ENCODE measurements around the gene SFTPA2.
"Not testable (repeated sequence)": the region's sequence is repeated elsewhere in the genome, so short reads cannot be mapped to it uniquely, and the experiment has no call there.

Gene SFTPA2

GRCh38 chr10:79560160-79560709 is at the start of gene SFTPA2:
TSS of gene SFTPA2 (minus strand) at chr10:79560407. CDS start at chr10:79559483, 924 bp downstream.
- FAIRE-seq (no peak), DNase-seq (ENCODE audit: insufficient read length, low spot score) (no peak)

- DNase-seq (ENCODE audit: insufficient read length, low spot score) (peak; percentile 56), FAIRE-seq (peak; percentile 63)
These were observed 48.5 kb upstream of the SFTPA2 start for GRCh38 chr10:79608505-79609375.

GRCh38 chr10:79605308-79605707 is 45.1 kb upstream of the SFTPA2 start:
- no peak for FAIRE-seq

GRCh38 chr10:79604294-79604693 is 44.1 kb upstream of the SFTPA2 start:
- no peak for FAIRE-seq
- DNase-seq (ENCODE audit: insufficient read length, low spot score), result no peak

More at GRCh38 chr10:79605308-79605707, 45.1 kb upstream of the SFTPA2 start:
- DNase-seq (ENCODE audit: insufficient read length, low spot score), result no peak

GRCh38 chr10:79602953-79603352 is 42.7 kb upstream of the SFTPA2 start:
- DNase-seq (ENCODE audit: insufficient read length, low spot score) (no peak), FAIRE-seq (no peak)

- DNase-seq (ENCODE audit: insufficient read length, low spot score) (no peak), FAIRE-seq (no peak)
These were observed 41.7 kb upstream of the SFTPA2 start for GRCh38 chr10:79601939-79602338.

- not testable (repeated sequence) for FAIRE-seq; DNase-seq (ENCODE audit: insufficient read length, low spot score)
These were observed 39.4 kb upstream of the SFTPA2 start for GRCh38 chr10:79599644-79600043.

- DNase-seq (ENCODE audit: insufficient read length, low spot score) (no peak), FAIRE-seq (no peak)
These were observed 35.3 kb upstream of the SFTPA2 start for GRCh38 chr10:79595510-79595909.

- DNase-seq (ENCODE audit: insufficient read length, low spot score), result not testable (repeated sequence)
These were observed 34.4 kb upstream of the SFTPA2 start for GRCh38 chr10:79594565-79594964.

GRCh38 chr10:79593377-79593776 is 33.2 kb upstream of the SFTPA2 start:
- peak; percentile 40 for FAIRE-seq
- no peak for DNase-seq (ENCODE audit: insufficient read length, low spot score)

More at GRCh38 chr10:79594565-79594964, 34.4 kb upstream of the SFTPA2 start:
- FAIRE-seq, result not testable (repeated sequence)

- no peak for DNase-seq (ENCODE audit: insufficient read length, low spot score)
- no peak for FAIRE-seq
These were observed 28.6 kb upstream of the SFTPA2 start for GRCh38 chr10:79588800-79589199.

GRCh38 chr10:79586933-79587332 is 26.7 kb upstream of the SFTPA2 start:
- DNase-seq (ENCODE audit: insufficient read length, low spot score) (no peak), FAIRE-seq (no peak)

- no peak for DNase-seq (ENCODE audit: insufficient read length, low spot score)
- FAIRE-seq, result no peak
These were observed 25.8 kb upstream of the SFTPA2 start for GRCh38 chr10:79585870-79586527.

- DNase-seq (ENCODE audit: insufficient read length, low spot score), result no peak
- FAIRE-seq, result no peak
These were observed 23.3 kb upstream of the SFTPA2 start for GRCh38 chr10:79583488-79584024.

GRCh38 chr10:79582954-79583353 is 22.7 kb upstream of the SFTPA2 start:
- not testable (repeated sequence) for FAIRE-seq; DNase-seq (ENCODE audit: insufficient read length, low spot score)

GRCh38 chr10:79582096-79582495 is 21.9 kb upstream of the SFTPA2 start:
- DNase-seq (ENCODE audit: insufficient read length, low spot score), result no peak

GRCh38 chr10:79581044-79581443 is 20.8 kb upstream of the SFTPA2 start:
- FAIRE-seq, result no peak

More at GRCh38 chr10:79582096-79582495, 21.9 kb upstream of the SFTPA2 start:
- FAIRE-seq, result peak; percentile 75

GRCh38 chr10:79579361-79579760 is 19.2 kb upstream of the SFTPA2 start:
- no peak for FAIRE-seq
- no peak for DNase-seq (ENCODE audit: insufficient read length, low spot score)

More at GRCh38 chr10:79581044-79581443, 20.8 kb upstream of the SFTPA2 start:
- DNase-seq (ENCODE audit: insufficient read length, low spot score), result no peak

GRCh38 chr10:79570624-79571023 is 10.4 kb upstream of the SFTPA2 start:
- FAIRE-seq; DNase-seq (ENCODE audit: insufficient read length, low spot score): not testable (repeated sequence)

- FAIRE-seq (no peak), DNase-seq (ENCODE audit: insufficient read length, low spot score) (no peak)
These were observed 3.2 kb upstream of the SFTPA2 start for GRCh38 chr10:79563426-79563825.
